Ishikawa (cell line): ENCODE data around the gene STPG1.
A peak's percentile ranks its signal among the peaks of the same experiment; 100 is the strongest.

Source experiments
- CEBPB ChIP-seq: IDR thresholded peaks from 2 replicates; pipeline ENCODE4 v1.6.1; 2012
- CREB1 ChIP-seq: IDR thresholded peaks from 2 replicates; pipeline ENCODE4 v1.6.1; 2012; ENCODE audit warnings: low read depth
- EGR1 ChIP-seq: IDR thresholded peaks from 2 replicates; pipeline ENCODE4 v1.6.1; 2012
- EP300 ChIP-seq: IDR thresholded peaks from 2 replicates; pipeline ENCODE4 v1.6.1; 2012; ENCODE audit warnings: borderline replicate concordance
- FOXM1 ChIP-seq: IDR thresholded peaks from 2 replicates; pipeline ENCODE4 v1.6.1; 2012; ENCODE audit warnings: low read depth, borderline replicate concordance
- NFIC ChIP-seq: IDR thresholded peaks from 2 replicates; pipeline ENCODE4 v1.6.1; 2012
- RAD21 ChIP-seq: IDR thresholded peaks from 2 replicates; pipeline ENCODE4 v1.6.1; 2012; ENCODE audit warnings: low read depth
- TAF1 ChIP-seq: IDR thresholded peaks from 2 replicates; pipeline ENCODE4 v1.6.1; 2012; ENCODE audit warnings: low read depth, mild to moderate bottlenecking
- TCF12 ChIP-seq: IDR thresholded peaks from 2 replicates; pipeline ENCODE4 v1.6.1; 2012; ENCODE audit warnings: low read depth
- TEAD4 ChIP-seq: IDR thresholded peaks from 2 replicates; pipeline ENCODE4 v1.6.1; 2012
- YY1 ChIP-seq: IDR thresholded peaks from 2 replicates; pipeline ENCODE4 v1.6.1; 2012; ENCODE audit warnings: low read depth
- ZBTB7A ChIP-seq: IDR thresholded peaks from 2 replicates; pipeline ENCODE4 v1.6.1; 2012; ENCODE audit warnings: low read depth
- TF ChIP-seq, protein P1 (sequence below): IDR thresholded peaks from 2 replicates; pipeline ENCODE4 v1.6.1; 2012
- TF ChIP-seq, protein P2 (sequence below): IDR thresholded peaks from 2 replicates; pipeline ENCODE4 v1.6.1; 2012; ENCODE audit warnings: low read depth, mild to moderate bottlenecking
- TF ChIP-seq, protein P3 (sequence below): IDR thresholded peaks from 2 replicates; pipeline ENCODE4 v1.6.1; 2012

Gene STPG1

DNA sequence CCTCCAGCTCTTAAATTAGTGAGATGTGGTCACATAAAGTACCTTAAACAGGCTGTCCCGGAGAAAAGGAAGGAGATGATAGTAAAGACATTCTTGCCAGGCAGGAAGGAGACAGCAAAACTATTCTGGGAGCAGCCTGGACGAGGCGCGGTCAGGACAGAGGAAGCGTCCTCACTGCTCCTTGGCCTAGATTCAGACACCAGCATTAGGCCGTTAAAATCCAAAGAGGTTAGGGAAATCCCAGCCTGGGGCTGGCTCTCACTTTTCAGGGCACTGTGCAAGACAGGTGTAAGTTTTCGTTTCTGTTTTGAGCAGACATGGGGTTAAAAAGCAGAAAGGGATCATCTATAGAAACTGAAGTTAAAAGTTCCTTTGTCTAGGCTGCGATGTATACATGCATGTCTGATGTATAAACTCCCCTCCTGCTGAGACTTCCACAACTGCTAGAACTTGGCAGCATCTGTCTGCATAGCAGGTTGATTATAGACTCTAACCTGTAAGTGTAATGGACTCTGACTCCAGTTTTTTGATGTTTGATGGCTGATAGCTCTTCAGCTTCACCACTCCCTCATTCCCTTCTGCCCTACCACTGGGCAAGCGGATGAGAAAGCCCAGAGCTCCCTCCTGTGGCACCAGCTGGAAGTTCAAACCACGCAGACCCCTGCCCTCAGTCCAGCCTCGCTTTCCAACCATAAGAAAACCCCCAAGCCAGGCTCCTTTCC, 21.5 kb downstream of the STPG1 start:
- TF ChIP-seq CREB1 (no peak), ZBTB7A (no peak), RAD21 (peak; percentile 77)

DNA sequence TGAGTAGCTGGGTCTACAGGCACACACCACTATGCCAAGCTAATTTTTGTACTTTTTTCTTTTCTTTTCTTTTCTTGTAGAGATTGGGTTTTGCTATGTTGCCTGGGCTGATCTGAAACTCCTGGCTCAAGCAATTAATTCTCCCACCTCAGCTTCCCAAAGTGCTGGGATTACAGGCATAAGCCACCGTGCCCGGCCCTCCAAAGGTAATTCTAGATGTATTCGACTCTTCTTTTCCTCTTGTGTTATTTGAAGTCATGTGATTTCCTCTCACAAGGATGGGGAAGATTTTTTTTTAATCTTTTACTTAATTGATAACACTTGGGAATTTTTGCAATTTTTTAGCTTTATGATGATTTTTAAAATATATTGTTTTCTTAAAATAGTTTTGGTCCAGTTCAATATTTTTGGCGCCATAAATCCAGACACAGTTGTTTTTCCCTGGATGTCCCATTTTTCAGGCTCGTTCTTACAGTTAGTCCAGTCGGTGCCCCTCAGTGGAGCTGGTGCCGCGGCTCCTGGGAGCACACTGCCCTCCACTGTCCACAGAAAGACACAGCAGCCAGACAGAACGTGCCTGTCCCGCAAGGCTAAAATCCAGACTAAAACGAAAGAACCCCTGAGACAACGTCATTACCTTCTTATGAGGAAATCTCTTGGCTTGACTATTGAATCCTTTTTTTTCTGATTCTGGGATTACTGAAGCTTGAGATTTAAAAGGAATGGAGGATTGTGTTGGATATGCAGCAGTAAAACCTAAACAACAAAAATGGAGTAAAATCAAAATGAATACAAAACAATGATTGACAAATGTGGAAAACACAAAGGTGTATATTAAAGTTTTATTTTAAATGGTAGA, 22.4 kb downstream of the STPG1 start:
- TF ChIP-seq EGR1: no peak
- TF ChIP-seq RAD21: peak; percentile 89

DNA sequence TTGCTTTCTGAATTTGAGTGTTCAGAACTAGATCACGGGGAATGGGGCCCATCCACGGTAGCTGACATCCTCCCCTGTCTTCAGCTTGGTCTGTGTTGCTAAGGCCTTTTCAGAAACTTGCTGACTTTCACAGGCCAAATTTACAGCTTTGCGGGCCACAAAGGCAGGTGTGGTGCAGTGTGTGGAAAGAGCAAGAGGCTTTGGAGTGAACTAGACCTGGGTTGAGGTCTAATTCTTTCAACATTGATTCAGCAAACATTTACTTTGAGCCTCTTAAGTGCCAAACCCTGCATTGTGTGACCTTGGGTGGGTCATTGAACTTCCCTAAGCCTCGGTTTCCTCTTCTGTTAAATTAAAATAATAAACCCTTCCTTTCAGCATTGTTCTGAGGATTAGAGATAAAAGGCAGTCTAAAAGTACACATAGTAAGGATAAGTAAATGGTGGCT, 24.3 kb downstream of the STPG1 start:
- TF ChIP-seq EP300: no peak
- no peak for TF ChIP-seq EGR1
- no peak for TF ChIP-seq TAF1
- TF ChIP-seq, protein P1, sequence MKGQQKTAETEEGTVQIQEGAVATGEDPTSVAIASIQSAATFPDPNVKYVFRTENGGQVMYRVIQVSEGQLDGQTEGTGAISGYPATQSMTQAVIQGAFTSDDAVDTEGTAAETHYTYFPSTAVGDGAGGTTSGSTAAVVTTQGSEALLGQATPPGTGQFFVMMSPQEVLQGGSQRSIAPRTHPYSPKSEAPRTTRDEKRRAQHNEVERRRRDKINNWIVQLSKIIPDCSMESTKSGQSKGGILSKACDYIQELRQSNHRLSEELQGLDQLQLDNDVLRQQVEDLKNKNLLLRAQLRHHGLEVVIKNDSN: no peak
- no peak for TF ChIP-seq FOXM1
- TF ChIP-seq YY1: no peak
- TF ChIP-seq, protein P2, sequence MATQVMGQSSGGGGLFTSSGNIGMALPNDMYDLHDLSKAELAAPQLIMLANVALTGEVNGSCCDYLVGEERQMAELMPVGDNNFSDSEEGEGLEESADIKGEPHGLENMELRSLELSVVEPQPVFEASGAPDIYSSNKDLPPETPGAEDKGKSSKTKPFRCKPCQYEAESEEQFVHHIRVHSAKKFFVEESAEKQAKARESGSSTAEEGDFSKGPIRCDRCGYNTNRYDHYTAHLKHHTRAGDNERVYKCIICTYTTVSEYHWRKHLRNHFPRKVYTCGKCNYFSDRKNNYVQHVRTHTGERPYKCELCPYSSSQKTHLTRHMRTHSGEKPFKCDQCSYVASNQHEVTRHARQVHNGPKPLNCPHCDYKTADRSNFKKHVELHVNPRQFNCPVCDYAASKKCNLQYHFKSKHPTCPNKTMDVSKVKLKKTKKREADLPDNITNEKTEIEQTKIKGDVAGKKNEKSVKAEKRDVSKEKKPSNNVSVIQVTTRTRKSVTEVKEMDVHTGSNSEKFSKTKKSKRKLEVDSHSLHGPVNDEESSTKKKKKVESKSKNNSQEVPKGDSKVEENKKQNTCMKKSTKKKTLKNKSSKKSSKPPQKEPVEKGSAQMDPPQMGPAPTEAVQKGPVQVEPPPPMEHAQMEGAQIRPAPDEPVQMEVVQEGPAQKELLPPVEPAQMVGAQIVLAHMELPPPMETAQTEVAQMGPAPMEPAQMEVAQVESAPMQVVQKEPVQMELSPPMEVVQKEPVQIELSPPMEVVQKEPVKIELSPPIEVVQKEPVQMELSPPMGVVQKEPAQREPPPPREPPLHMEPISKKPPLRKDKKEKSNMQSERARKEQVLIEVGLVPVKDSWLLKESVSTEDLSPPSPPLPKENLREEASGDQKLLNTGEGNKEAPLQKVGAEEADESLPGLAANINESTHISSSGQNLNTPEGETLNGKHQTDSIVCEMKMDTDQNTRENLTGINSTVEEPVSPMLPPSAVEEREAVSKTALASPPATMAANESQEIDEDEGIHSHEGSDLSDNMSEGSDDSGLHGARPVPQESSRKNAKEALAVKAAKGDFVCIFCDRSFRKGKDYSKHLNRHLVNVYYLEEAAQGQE: no peak
- no peak for TF ChIP-seq CEBPB
- TF ChIP-seq, protein P3, sequence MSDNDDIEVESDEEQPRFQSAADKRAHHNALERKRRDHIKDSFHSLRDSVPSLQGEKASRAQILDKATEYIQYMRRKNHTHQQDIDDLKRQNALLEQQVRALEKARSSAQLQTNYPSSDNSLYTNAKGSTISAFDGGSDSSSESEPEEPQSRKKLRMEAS: no peak
- no peak for TF ChIP-seq NFIC
- no peak for TF ChIP-seq TCF12
- TF ChIP-seq RAD21: no peak
- TF ChIP-seq ZBTB7A: no peak
- TF ChIP-seq CREB1: no peak
- TF ChIP-seq TEAD4: no peak

DNA sequence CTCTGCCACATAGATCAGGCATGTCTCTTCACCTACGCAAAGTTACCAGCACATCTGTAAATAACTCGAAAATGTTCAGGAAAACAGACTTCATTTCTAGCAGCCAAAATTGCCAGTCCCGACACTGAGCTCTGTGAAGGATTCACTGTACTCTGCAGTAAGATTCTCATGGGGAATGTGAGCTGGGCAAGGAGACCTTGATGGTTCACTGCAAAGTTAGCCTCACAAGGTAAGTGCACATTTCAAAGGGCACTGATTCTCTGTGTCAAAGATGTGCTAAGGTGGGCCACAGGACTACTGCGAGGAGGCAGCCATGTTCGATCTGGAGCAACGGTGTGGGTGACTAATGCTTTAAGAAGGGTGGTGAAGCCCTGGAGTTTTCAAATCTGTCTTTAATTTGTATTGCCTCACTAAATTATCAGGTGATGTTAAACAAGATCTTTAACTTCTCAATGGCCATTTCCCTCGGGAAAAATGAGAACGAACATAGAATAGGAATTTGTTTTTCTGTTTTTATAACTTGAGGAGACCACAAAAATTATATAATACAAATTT, 25.2 kb downstream of the STPG1 start:
- no peak for TF ChIP-seq TEAD4

DNA sequence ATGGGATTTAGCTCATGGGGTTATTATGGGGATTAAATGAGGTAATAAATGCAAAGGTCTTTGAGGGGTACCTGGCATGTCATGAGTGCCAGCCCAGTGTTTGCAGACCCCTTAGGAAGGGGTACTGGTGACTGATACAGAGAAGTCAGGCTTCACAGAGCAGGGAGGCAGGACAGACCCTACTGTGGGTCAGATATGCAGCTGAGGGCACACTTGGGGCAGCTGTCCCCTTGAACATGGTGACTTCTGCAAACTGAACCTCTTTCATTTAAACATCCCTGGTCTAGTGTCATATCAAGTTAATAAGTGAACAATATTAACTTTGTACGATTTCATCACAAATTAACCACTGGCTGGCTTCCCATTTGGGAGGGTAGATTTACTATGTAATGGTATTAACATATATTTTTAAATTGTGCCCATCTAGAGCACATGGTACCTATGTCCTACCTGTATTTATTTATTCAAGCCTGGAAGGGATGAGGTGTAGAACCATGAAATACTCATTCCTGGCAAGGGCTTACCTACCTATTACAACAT, 25.9 kb downstream of the STPG1 start:
- TF ChIP-seq FOXM1 (no peak), RAD21 (no peak), CEBPB (no peak)

DNA sequence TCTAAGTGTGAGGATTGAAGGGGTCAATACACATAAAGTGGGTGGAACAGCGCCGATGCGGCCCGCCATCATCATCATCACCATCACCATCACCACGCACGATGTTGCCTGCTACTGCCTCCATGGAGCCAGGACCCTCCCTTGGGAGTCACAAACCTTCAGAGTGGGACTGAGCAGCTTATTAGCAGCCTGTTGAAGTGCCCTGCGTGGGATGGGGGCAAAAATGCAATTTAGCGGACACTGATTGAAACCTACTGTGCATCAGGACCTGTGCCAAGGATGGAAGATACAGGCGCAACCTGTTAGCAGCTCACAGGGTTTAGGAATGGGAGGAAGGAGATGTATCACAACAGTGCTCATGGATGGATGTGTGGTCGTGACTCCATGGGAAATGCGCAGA, 26.7 kb downstream of the STPG1 start:
- TF ChIP-seq ZBTB7A (no peak), TAF1 (no peak), CREB1 (no peak), EP300 (no peak), NFIC (no peak), CEBPB (no peak), RAD21 (no peak), TCF12 (no peak), EGR1 (no peak), TEAD4 (no peak)
- TF ChIP-seq, protein P1: no peak
- TF ChIP-seq, protein P2: no peak
